K562 (cell line): ENCODE data around the gene FOXR1. TPM values are rescaled to one million over a fixed set of nuclear protein-coding genes. Genes with fewer than 3 reads are reported as not detected.

ENCODE experiments used
- ATF7 ChIP-seq: fragments of 450-650 bp; IDR thresholded peaks from 2 replicates; pipeline ENCODE4 v1.7.1; 2014; ENCODE audit warnings: mild to moderate bottlenecking, moderate library complexity
- BHLHE40 ChIP-seq: IDR thresholded peaks from 2 replicates; pipeline ENCODE4 v1.6.1; 2011; ENCODE audit warnings: low read length, improper control_type of control experiment
- CBX5 ChIP-seq: IDR thresholded peaks from 2 replicates; pipeline ENCODE4 v1.6.1; 2014; ENCODE audit warnings: low read depth, borderline replicate concordance
- FOXK1 ChIP-seq: sonication (generic); formaldehyde crosslinking; IDR thresholded peaks from 2 replicates; pipeline ENCODE4 v1.8.0; 2022; ENCODE audit warnings: missing genetic modification reagents, mild to moderate bottlenecking, borderline replicate concordance
- KDM1A ChIP-seq, 2 experiments: fragments of 450-650 bp; IDR thresholded peaks; 2 replicates each; pipeline ENCODE4 v1.6.1; 2016; ENCODE audit warnings: mild to moderate bottlenecking in 2 of 2
- MAFG ChIP-seq: fragments of 450-650 bp; conservative IDR thresholded peaks from 2 replicates; pipeline ENCODE4 v1.6.1; 2016; ENCODE audit warnings: missing genetic modification characterization, missing compliant biosample characterization
- MAZ ChIP-seq, 2 experiments: fragments of 450-650 bp in 1 of 2; sonication (generic) in 1 of 2; formaldehyde crosslinking; IDR thresholded peaks in 1 of 2; conservative IDR thresholded peaks in 1 of 2; 2 replicates each; pipeline versions ENCODE4 v1.4.0 to v1.5.0; 2020; ENCODE audit warnings: mild to moderate bottlenecking in 1 of 2, missing genetic modification reagents in 1 of 2
- MCM3 ChIP-seq: fragments of 450-650 bp; IDR thresholded peaks from 2 replicates; pipeline ENCODE4 v1.6.1; 2016
- MXI1 ChIP-seq: IDR thresholded peaks from 2 replicates; pipeline ENCODE4 v1.6.1; 2011; ENCODE audit warnings: low read depth, mild to moderate bottlenecking, improper control_type of control experiment, low read length
- POLR2A ChIP-seq: fragments of 450-650 bp; conservative IDR thresholded peaks from 2 replicates; pipeline ENCODE4 v1.6.1; 2016
- RB1 ChIP-seq: fragments of 450-650 bp; IDR thresholded peaks from 2 replicates; pipeline ENCODE4 v1.6.1; 2017; ENCODE audit warnings: low read depth, mild to moderate bottlenecking
- RBBP5 ChIP-seq: fragments of 200-600 bp; sonication (generic); IDR thresholded peaks from 2 replicates; pipeline ENCODE4 v1.6.1; 2012; ENCODE audit warnings: borderline replicate concordance, mild to moderate bottlenecking, low read length, control low read depth, inconsistent platforms; ENCODE audit not compliant: insufficient read depth, poor library complexity, severe bottlenecking
- SOX6 ChIP-seq: fragments of 450-650 bp; IDR thresholded peaks from 2 replicates; pipeline ENCODE4 v1.6.1; 2014; ENCODE audit warnings: mild to moderate bottlenecking
- SUPT5H ChIP-seq: fragments of 450-650 bp; IDR thresholded peaks from 2 replicates; pipeline ENCODE4 v1.6.1; 2016
- TAF9B ChIP-seq: fragments of 450-650 bp; IDR thresholded peaks from 2 replicates; pipeline ENCODE4 v1.6.1; 2018; ENCODE audit warnings: mild to moderate bottlenecking; ENCODE audit not compliant: partially characterized antibody
- XRCC5 ChIP-seq: fragments of 200-400 bp; formaldehyde crosslinking; IDR thresholded peaks from 2 replicates; pipeline ENCODE4 v1.6.1; 2017; ENCODE audit warnings: low read depth, mild to moderate bottlenecking, low read length
- ZNF124 ChIP-seq: sonication (generic); formaldehyde crosslinking; IDR thresholded peaks from 2 replicates; pipeline ENCODE4 v1.8.1; 2022; ENCODE audit warnings: missing genetic modification reagents
- ZNF263 ChIP-seq: sonication (generic); formaldehyde crosslinking; IDR thresholded peaks from 2 replicates; pipeline ENCODE4 v1.8.0; 2022; ENCODE audit warnings: mild to moderate bottlenecking, missing genetic modification reagents, borderline replicate concordance
- polyA plus RNA-seq, 8 experiments: library from polyadenylated mRNA; depleted of rRNA in 4 of 8; stranded (reverse) in 5 of 8; unstranded in 3 of 8; fragments of >200 nt; fragmentation: Nextera tagmentation in 2 of 8; fragmentation: Illumina TruSeq in 1 of 8; extraction: Ambion mirVana in 2 of 8; extraction: Trizol in 1 of 8; gene quantifications; 2 replicates each; pipeline versions ENCODE4 v1.2.1 to v1.2.3, GENCODE V29; 2011 to 2014; ENCODE audit warnings: inconsistent platforms in 1 of 8, missing spikeins in 1 of 8
- total RNA-seq, 7 experiments: library from RNA; depleted of rRNA in 6 of 7; stranded (reverse); fragments of >200 nt in 6 of 7; fragmentation: Illumina TruSeq in 2 of 7; extraction: Trizol in 2 of 7; gene quantifications; 2 replicates each; pipeline versions ENCODE4 v1.2.1 to v1.2.3, GENCODE V29; 2011 to 2021; ENCODE audit warnings: low replicate concordance in 1 of 7
- TF ChIP-seq, protein P1 (sequence below), 3 experiments: fragments of 200-800 bp in 1 of 3; fragments of 250-450 bp in 1 of 3; fragments of 450-650 bp in 1 of 3; sonication (Bioruptor Pico) in 1 of 3; sonication (Bioruptor generic) in 1 of 3; formaldehyde crosslinking in 1 of 3; IDR thresholded peaks; 2 replicates each; pipeline versions ENCODE4 v1.6.1 to v1.8.0; 2016 to 2022; ENCODE audit warnings: mild to moderate bottlenecking in 2 of 3, missing genetic modification characterization in 2 of 3, missing compliant biosample characterization in 1 of 3, moderate library complexity in 1 of 3
- TF ChIP-seq, protein P2 (sequence below), 2 experiments: fragments of 450-650 bp; IDR thresholded peaks; 2 replicates each; pipeline ENCODE4 v1.6.1; 2016
- TF ChIP-seq, protein P3 (sequence below): sonication (generic); formaldehyde crosslinking; IDR thresholded peaks from 2 replicates; pipeline ENCODE4 v1.8.0; 2022; ENCODE audit warnings: mild to moderate bottlenecking, missing genetic modification reagents

The FOXR1 gene
- total and polyA plus RNA-seq, 9 of the 15 experiments (the other 6 are each of a cell fraction or from before 2014, with no cell fraction given), result not detected

- TF ChIP-seq, protein P1, sequence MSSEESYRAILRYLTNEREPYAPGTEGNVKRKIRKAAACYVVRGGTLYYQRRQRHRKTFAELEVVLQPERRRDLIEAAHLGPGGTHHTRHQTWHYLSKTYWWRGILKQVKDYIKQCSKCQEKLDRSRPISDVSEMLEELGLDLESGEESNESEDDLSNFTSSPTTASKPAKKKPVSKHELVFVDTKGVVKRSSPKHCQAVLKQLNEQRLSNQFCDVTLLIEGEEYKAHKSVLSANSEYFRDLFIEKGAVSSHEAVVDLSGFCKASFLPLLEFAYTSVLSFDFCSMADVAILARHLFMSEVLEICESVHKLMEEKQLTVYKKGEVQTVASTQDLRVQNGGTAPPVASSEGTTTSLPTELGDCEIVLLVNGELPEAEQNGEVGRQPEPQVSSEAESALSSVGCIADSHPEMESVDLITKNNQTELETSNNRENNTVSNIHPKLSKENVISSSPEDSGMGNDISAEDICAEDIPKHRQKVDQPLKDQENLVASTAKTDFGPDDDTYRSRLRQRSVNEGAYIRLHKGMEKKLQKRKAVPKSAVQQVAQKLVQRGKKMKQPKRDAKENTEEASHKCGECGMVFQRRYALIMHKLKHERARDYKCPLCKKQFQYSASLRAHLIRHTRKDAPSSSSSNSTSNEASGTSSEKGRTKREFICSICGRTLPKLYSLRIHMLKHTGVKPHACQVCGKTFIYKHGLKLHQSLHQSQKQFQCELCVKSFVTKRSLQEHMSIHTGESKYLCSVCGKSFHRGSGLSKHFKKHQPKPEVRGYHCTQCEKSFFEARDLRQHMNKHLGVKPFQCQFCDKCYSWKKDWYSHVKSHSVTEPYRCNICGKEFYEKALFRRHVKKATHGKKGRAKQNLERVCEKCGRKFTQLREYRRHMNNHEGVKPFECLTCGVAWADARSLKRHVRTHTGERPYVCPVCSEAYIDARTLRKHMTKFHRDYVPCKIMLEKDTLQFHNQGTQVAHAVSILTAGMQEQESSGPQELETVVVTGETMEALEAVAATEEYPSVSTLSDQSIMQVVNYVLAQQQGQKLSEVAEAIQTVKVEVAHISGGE (CRISPR knock-in tag; IDR thresholded peaks at IDR 0.05), result peak in 1 of 3 experiments; percentile 65; a peak in 1 of 6 replicates
- TF ChIP-seq ZNF263 (peak; percentile 68; the same call in 1 of the 2 replicates), FOXK1 (CRISPR knock-in tag) (no peak), SUPT5H (peak; percentile 62), RBBP5 (peak; percentile 67), XRCC5 (peak; percentile 92; the same call in 1 of the 2 replicates), BHLHE40 (peak; percentile 76), ZNF124 (CRISPR knock-in tag) (no peak), POLR2A (peak; percentile 73), KDM1A (IDR thresholded peaks at IDR 0.05) (no peak), TAF9B (no peak), SOX6 (peak; percentile 56; the same call in 1 of the 2 replicates), MAZ (CRISPR knock-in tag; conservative IDR thresholded peaks at IDR 0.05 in 1 of 2, IDR thresholded peaks at IDR 0.05 in 1 of 2) (peak in 1 of 2 experiments; percentile 91), MXI1 (peak; percentile 67; the same call in 1 of the 2 replicates), RB1 (peak; percentile 54), ATF7 (peak; percentile 49; the same call in 1 of the 2 replicates), CBX5 (no peak), MAFG (tag) (no peak), MCM3 (no peak)
- TF ChIP-seq, protein P2, sequence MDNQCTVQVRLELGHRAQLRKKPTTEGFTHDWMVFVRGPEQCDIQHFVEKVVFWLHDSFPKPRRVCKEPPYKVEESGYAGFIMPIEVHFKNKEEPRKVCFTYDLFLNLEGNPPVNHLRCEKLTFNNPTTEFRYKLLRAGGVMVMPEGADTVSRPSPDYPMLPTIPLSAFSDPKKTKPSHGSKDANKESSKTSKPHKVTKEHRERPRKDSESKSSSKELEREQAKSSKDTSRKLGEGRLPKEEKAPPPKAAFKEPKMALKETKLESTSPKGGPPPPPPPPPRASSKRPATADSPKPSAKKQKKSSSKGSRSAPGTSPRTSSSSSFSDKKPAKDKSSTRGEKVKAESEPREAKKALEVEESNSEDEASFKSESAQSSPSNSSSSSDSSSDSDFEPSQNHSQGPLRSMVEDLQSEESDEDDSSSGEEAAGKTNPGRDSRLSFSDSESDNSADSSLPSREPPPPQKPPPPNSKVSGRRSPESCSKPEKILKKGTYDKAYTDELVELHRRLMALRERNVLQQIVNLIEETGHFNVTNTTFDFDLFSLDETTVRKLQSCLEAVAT (IDR thresholded peaks at IDR 0.05), result 0 out of 4 replicates have a peak, but pooled peaks of 1 of the 2 experiments have one; percentile 10
- TF ChIP-seq, protein P3, sequence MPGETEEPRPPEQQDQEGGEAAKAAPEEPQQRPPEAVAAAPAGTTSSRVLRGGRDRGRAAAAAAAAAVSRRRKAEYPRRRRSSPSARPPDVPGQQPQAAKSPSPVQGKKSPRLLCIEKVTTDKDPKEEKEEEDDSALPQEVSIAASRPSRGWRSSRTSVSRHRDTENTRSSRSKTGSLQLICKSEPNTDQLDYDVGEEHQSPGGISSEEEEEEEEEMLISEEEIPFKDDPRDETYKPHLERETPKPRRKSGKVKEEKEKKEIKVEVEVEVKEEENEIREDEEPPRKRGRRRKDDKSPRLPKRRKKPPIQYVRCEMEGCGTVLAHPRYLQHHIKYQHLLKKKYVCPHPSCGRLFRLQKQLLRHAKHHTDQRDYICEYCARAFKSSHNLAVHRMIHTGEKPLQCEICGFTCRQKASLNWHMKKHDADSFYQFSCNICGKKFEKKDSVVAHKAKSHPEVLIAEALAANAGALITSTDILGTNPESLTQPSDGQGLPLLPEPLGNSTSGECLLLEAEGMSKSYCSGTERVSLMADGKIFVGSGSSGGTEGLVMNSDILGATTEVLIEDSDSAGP (CRISPR knock-in tag), result peak; percentile 15; the same call in 1 of the 2 replicates
Observed at GRCh38 chr11:119030329-119031047, 58.9 kb downstream of the FOXR1 start, which contains the start of gene SLC37A4 (continued).
